Measurements from ENCODE around the gene CD320.

DNA sequence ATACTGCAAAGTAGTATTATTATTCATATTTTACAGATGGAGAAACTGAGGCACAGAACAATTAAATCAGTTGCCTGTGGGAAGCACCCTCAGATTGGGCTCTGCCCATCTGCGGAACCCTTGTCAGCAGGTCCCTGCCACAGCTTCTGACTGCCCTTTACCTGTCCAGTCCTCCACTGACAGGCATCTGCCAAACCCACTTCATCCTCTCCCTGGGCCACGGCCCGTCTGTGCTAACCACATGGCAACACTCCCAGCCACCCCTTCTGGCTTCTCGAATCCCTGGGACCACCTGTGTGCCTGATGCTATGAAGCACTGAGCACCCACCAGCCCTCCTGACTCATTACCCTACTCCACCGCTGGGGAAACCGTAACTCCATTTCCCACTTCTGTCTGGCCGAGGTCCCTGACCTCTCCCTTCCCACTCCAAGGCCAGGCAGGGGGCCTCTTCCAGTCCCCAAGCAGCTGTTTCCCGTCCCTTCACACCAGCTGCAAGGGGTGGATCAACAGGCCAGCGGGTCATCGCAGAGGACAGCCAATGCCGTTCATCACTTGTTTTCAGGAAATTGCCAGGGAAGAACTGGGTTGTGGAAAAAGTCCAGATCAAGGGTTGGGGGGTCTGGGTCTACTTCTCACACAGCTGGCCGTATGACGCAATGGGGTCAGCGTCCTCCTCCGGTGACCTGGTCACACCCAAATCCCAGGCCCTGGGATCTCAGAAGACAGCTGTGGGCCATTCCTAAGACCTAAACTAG lies 32.4 kb upstream of the CD320 start:
- TF ChIP-seq, protein P1, sequence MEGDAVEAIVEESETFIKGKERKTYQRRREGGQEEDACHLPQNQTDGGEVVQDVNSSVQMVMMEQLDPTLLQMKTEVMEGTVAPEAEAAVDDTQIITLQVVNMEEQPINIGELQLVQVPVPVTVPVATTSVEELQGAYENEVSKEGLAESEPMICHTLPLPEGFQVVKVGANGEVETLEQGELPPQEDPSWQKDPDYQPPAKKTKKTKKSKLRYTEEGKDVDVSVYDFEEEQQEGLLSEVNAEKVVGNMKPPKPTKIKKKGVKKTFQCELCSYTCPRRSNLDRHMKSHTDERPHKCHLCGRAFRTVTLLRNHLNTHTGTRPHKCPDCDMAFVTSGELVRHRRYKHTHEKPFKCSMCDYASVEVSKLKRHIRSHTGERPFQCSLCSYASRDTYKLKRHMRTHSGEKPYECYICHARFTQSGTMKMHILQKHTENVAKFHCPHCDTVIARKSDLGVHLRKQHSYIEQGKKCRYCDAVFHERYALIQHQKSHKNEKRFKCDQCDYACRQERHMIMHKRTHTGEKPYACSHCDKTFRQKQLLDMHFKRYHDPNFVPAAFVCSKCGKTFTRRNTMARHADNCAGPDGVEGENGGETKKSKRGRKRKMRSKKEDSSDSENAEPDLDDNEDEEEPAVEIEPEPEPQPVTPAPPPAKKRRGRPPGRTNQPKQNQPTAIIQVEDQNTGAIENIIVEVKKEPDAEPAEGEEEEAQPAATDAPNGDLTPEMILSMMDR (conservative IDR thresholded peaks at IDR 0.05) = no peak
- TF ChIP-seq EZH2 (IDR thresholded peaks at IDR 0.05; ENCODE audit: low read depth) = no peak
